K562 (cell line): Measurements from ENCODE around the gene PDE11A. TPM values are rescaled to one million over a fixed set of nuclear protein-coding genes. Genes with fewer than 3 reads are reported as not detected.

Source experiments
- ATAC-seq: fragments of 200-7000 bp; cut with Tn5 transposase; 3 replicates; pipeline ENCODE4 v1.9.1; 2020; ENCODE audit warnings: moderate library complexity
- BruUV-seq: library from RNA; stranded (reverse); fragments of 400-500 nt; replicated peaks from 2 replicates; lab custom pipeline; 2021; lab: Mats Ljungman, UMichigan
- CTCF ChIA-PET: fragments of 300-600 bp; formaldehyde crosslinking; extraction: SDS; loops from one replicate; lab custom pipeline; 2021; ENCODE audit warnings: low intra/inter-chr PET ratio; lab: Yijun Ruan, JAX
- POLR2A ChIA-PET: fragments of 300-600, 350-650 bp; sonication (Branson Sonifier 250); formaldehyde crosslinking; extraction: SDS; loops from one replicate; lab custom pipeline; 2021; ENCODE audit warnings: antibody characterized with exemption, inconsistent platforms; lab: Yijun Ruan, JAX
- DNase-seq, 4 experiments: peaks; one replicate each; pipeline versions ENCODE4 v3.0.0 to v3.0.0-alpha.2; 2011 to 2018; ENCODE audit warnings: low spot score in 3 of 4, mixed read lengths in 3 of 4; ENCODE audit errors: extremely low read depth in 1 of 4
- FAIRE-seq: peaks from 2 replicates; lab custom pipeline; 2011; peaks lifted over from hg19 to GRCh38; lab: Jason Lieb, UNC
- H2AFZ ChIP-seq: 2 replicates; pipeline ENCODE4 v1.6.0; 2011; ENCODE audit warnings: low read depth, low read length, control low read depth, inconsistent platforms
- H3K27ac ChIP-seq: fragments of 200-600 bp; 3 replicates; pipeline ENCODE4 v1.8.0; 2011; ENCODE audit warnings: low read depth, mild to moderate bottlenecking, control low read depth, inconsistent platforms, low read length, moderate library complexity, mixed read lengths; ENCODE audit errors: extremely low read depth
- H3K27me3 ChIP-seq, 2 experiments: fragments of 300-600 bp in 1 of 2; 2 replicates in 1 of 2; 3 replicates in 1 of 2; pipeline versions ENCODE4 v1.6.0 to v1.8.0; 2011; ENCODE audit warnings: inconsistent platforms in 2 of 2, low read length in 2 of 2, mild to moderate bottlenecking in 1 of 2, mixed read lengths in 1 of 2, moderate library complexity in 1 of 2; ENCODE audit not compliant: control insufficient read depth in 2 of 2, insufficient read depth in 2 of 2
- H3K36me3 ChIP-seq: fragments of 300-600 bp; 3 replicates; pipeline ENCODE4 v1.8.0; 2011; ENCODE audit warnings: mild to moderate bottlenecking, low read length, inconsistent platforms; ENCODE audit not compliant: control insufficient read depth, insufficient read depth
- H3K4me1 ChIP-seq, 2 experiments: fragments of 200-600 bp in 1 of 2; replicated peaks in 1 of 2; 2 replicates in 1 of 2; 3 replicates in 1 of 2; pipeline versions ENCODE4 v1.5.1 to v1.8.0; 2011; ENCODE audit warnings: inconsistent platforms in 2 of 2, low read length in 2 of 2, mild to moderate bottlenecking in 1 of 2, mixed read lengths in 1 of 2, moderate library complexity in 1 of 2; ENCODE audit not compliant: control insufficient read depth in 2 of 2, insufficient read depth in 2 of 2
- H3K4me2 ChIP-seq: 2 replicates; pipeline ENCODE4 v1.6.1; 2011; ENCODE audit warnings: low read length, control low read depth, inconsistent platforms, mixed read lengths; ENCODE audit not compliant: insufficient read depth
- H3K4me3 ChIP-seq: fragments of 200-600 bp; sonication (generic), shearing (Covaris generic); 2 replicates; pipeline ENCODE4 v1.5.1; 2016; ENCODE audit warnings: control low read depth, inconsistent platforms
- H3K79me2 ChIP-seq: fragments of 200-600 bp; 3 replicates; pipeline ENCODE4 v1.8.0; 2011; ENCODE audit warnings: low read length, inconsistent platforms; ENCODE audit not compliant: control insufficient read depth, insufficient read depth
- H3K9ac ChIP-seq, 2 experiments: 2 replicates each; pipeline versions ENCODE4 v1.6.0 to v1.6.1; 2011; ENCODE audit warnings: low read depth in 2 of 2, low read length in 2 of 2, control low read depth in 1 of 2, inconsistent platforms in 1 of 2, mild to moderate bottlenecking in 1 of 2, mixed read lengths in 1 of 2; ENCODE audit not compliant: insufficient read depth in 1 of 2
- H3K9me1 ChIP-seq: one replicate; pipeline ENCODE4 v1.6.0; 2011; ENCODE audit warnings: inconsistent platforms, mild to moderate bottlenecking, low read length, moderate library complexity; ENCODE audit not compliant: control insufficient read depth, insufficient read depth
- H3K9me3 ChIP-seq: replicated peaks from 2 replicates; pipeline ENCODE4 v1.5.1; 2011; ENCODE audit warnings: low read depth, low read length, inconsistent platforms; ENCODE audit not compliant: control insufficient read depth, insufficient read depth
- H4K20me1 ChIP-seq: replicated peaks from 2 replicates; pipeline ENCODE4 v1.6.1; 2011; ENCODE audit warnings: low read length, inconsistent platforms, mixed read lengths; ENCODE audit not compliant: control insufficient read depth, insufficient read depth
- BRF2 ChIP-seq: IDR thresholded peaks from 3 replicates; pipeline ENCODE4 v1.6.1; 2011; ENCODE audit warnings: borderline replicate concordance, mild to moderate bottlenecking; ENCODE audit not compliant: insufficient read length, insufficient read depth
- CBFA2T3 ChIP-seq: fragments of 450-650 bp; IDR thresholded peaks from 2 replicates; pipeline ENCODE4 v1.6.1; 2017
- LEF1 ChIP-seq: fragments of 450-650 bp; IDR thresholded peaks from 2 replicates; pipeline ENCODE4 v1.6.1; 2016; ENCODE audit warnings: mild to moderate bottlenecking
- MCM7 ChIP-seq, 2 experiments: fragments of 450-650 bp; IDR thresholded peaks; 2 replicates each; pipeline ENCODE4 v1.6.1; 2016 to 2018
- SMARCC2 ChIP-seq: fragments of 450-650 bp; IDR thresholded peaks from 2 replicates; pipeline ENCODE4 v1.6.1; 2017; ENCODE audit warnings: antibody characterized with exemption, moderate library complexity, mild to moderate bottlenecking, low read depth
- in situ Hi-C: fragments of 300-500 bp; cut with MboI; formaldehyde crosslinking; loops from 4 replicates; pipeline ENCODE4 v1.15.0; 2018; ENCODE audit warnings: inconsistent platforms, mixed read lengths
- intact Hi-C: fragments of 100-400 bp; cut with micrococcal nuclease; formaldehyde crosslinking; loops from 2 replicates; pipeline ENCODE4 v1.14.2; 2022
- polyA plus RNA-seq, 8 experiments: library from polyadenylated mRNA; depleted of rRNA in 4 of 8; stranded (reverse) in 5 of 8; unstranded in 3 of 8; fragments of >200 nt; fragmentation: Nextera tagmentation in 2 of 8; fragmentation: Illumina TruSeq in 1 of 8; extraction: Ambion mirVana in 2 of 8; extraction: Trizol in 1 of 8; gene quantifications; 2 replicates each; pipeline versions ENCODE4 v1.2.1 to v1.2.3, GENCODE V29; 2011 to 2014; ENCODE audit warnings: inconsistent platforms in 1 of 8, missing spikeins in 1 of 8
- total RNA-seq, 7 experiments: library from RNA; depleted of rRNA in 6 of 7; stranded (reverse); fragments of >200 nt in 6 of 7; fragmentation: Illumina TruSeq in 2 of 7; extraction: Trizol in 2 of 7; gene quantifications; 2 replicates each; pipeline versions ENCODE4 v1.2.1 to v1.2.3, GENCODE V29; 2011 to 2021; ENCODE audit warnings: low replicate concordance in 1 of 7
- TF ChIP-seq, protein P1 (sequence below): sonication (generic); formaldehyde crosslinking; IDR thresholded peaks from 2 replicates; pipeline ENCODE4 v1.8.1; 2023; ENCODE audit warnings: missing genetic modification reagents, mild to moderate bottlenecking, borderline replicate concordance

PDE11A gene
- total and polyA plus RNA-seq, 9 of the 15 experiments (the other 6 are each of a cell fraction or from before 2014, with no cell fraction given) = 3.2 to 22.1 (median 5.7) TPM

GRCh38 chr2:177816766-177817165 is 255.8 kb downstream of the PDE11A start:
- no peak for FAIRE-seq
- no peak for TF ChIP-seq SMARCC2
- no peak for TF ChIP-seq MCM7 (IDR thresholded peaks at IDR 0.05)
- TF ChIP-seq, protein P1, sequence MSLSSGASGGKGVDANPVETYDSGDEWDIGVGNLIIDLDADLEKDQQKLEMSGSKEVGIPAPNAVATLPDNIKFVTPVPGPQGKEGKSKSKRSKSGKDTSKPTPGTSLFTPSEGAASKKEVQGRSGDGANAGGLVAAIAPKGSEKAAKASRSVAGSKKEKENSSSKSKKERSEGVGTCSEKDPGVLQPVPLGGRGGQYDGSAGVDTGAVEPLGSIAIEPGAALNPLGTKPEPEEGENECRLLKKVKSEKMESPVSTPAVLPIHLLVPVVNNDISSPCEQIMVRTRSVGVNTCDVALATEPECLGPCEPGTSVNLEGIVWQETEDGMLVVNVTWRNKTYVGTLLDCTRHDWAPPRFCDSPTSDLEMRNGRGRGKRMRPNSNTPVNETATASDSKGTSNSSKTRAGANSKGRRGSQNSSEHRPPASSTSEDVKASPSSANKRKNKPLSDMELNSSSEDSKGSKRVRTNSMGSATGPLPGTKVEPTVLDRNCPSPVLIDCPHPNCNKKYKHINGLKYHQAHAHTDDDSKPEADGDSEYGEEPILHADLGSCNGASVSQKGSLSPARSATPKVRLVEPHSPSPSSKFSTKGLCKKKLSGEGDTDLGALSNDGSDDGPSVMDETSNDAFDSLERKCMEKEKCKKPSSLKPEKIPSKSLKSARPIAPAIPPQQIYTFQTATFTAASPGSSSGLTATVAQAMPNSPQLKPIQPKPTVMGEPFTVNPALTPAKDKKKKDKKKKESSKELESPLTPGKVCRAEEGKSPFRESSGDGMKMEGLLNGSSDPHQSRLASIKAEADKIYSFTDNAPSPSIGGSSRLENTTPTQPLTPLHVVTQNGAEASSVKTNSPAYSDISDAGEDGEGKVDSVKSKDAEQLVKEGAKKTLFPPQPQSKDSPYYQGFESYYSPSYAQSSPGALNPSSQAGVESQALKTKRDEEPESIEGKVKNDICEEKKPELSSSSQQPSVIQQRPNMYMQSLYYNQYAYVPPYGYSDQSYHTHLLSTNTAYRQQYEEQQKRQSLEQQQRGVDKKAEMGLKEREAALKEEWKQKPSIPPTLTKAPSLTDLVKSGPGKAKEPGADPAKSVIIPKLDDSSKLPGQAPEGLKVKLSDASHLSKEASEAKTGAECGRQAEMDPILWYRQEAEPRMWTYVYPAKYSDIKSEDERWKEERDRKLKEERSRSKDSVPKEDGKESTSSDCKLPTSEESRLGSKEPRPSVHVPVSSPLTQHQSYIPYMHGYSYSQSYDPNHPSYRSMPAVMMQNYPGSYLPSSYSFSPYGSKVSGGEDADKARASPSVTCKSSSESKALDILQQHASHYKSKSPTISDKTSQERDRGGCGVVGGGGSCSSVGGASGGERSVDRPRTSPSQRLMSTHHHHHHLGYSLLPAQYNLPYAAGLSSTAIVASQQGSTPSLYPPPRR (CRISPR knock-in tag) = no peak
- no peak for TF ChIP-seq BRF2
- TF ChIP-seq CBFA2T3 = no peak
- no peak for TF ChIP-seq LEF1
- TF ChIP-seq, all 486 proteins: peak for 0
- intact Hi-C loops = no loop called here
- no peaks in the 10 kb centered on the region for H3K79me2 ChIP-seq
- no peak overlapping the region for H3K9ac ChIP-seq
- no peaks in the 10 kb centered on the region for H4K20me1 ChIP-seq
- H3K4me3 ChIP-seq = no peak overlapping the region
- ATAC-seq = no peak
- no peak overlapping the region for H2AFZ ChIP-seq
- no peaks in the 10 kb centered on the region for H3K9me1 ChIP-seq
- in situ Hi-C loops = no loop called here
- H3K27ac ChIP-seq = no peak overlapping the region
- no TSS peak for BruUV-seq
- no peak for DNase-seq
- H3K9me3 ChIP-seq = no peaks in the 10 kb centered on the region
- ChIA-PET POLR2A (no interaction called here), CTCF (no interaction called here)
- H3K4me1 ChIP-seq = no peaks in the 10 kb centered on the region
- no peak overlapping the region for H3K4me2 ChIP-seq
- H3K27me3 ChIP-seq = no peaks in the 10 kb centered on the region
- H3K36me3 ChIP-seq = no peaks in the 10 kb centered on the region
